Measurements from ENCODE around the gene CHAF1A.
A peak's percentile ranks its signal among the peaks of the same experiment; 100 is the strongest.

The CHAF1A gene

DNA sequence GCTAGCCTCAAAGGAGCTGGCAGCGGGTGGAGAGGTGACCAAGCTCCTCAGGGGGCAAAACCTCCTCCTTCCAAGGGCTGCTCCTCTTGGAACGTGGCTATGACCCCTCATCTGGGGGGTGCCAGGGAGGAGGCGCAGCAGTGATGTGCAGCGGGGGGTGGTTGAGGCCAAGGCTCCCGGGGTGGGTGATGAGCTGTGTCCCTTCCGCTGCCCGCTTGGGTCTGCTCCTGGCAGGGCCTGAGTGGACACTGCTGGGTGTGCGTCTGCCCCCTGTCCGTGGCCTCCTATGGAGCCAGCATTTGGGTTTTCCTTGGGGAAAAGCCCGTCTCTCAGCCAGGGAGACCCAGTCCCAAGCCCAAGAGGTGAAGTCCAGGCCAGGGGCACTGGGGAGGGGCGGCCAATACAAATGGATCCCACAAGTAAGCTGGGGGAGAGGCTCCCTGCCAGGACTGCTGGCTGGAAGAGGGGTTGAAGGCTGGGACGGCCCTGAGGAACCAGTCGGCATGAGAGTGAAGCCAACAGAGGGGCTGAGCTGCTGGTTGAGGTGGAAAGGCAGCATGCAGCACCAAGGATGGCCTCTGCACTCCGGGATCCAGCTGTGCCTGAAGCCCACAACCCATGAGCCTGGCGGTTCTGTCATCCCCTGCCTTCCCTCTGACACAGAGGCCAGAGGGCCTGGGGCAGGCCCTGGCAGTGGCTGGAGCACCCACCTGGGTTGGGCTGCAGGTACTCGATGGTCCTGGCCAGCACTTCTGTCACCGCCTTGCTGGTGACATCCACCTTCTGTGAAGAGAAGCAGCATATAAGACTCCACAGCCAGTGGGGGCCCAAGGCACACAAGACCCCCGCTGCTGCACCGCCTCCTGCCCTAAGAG, 36.4 kb upstream of the CHAF1A start:
- Histone ChIP-seq H3K27ac (no peak overlapping the region), H3K4me3 (no peak overlapping the region), H3K4me1 (peaks cover 0 to 37% (median 31%) of the 10 kb centered on the region in 4 donors), H3K36me3 (peaks cover 54 to 61% (median 61%) of the 10 kb centered on the region in 3 donors), H3K27me3 (no peaks in the 10 kb centered on the region), H3K9me3 (no peaks in the 10 kb centered on the region)
- peak in 1 of 2 donors; percentile 61 for DNase-seq
- TF ChIP-seq CTCF (IDR thresholded peaks at IDR 0.05) = no peak
- intact Hi-C loops (cut with DNase I; ENCODE audit: low total_unique reads) = no loop called here

DNA sequence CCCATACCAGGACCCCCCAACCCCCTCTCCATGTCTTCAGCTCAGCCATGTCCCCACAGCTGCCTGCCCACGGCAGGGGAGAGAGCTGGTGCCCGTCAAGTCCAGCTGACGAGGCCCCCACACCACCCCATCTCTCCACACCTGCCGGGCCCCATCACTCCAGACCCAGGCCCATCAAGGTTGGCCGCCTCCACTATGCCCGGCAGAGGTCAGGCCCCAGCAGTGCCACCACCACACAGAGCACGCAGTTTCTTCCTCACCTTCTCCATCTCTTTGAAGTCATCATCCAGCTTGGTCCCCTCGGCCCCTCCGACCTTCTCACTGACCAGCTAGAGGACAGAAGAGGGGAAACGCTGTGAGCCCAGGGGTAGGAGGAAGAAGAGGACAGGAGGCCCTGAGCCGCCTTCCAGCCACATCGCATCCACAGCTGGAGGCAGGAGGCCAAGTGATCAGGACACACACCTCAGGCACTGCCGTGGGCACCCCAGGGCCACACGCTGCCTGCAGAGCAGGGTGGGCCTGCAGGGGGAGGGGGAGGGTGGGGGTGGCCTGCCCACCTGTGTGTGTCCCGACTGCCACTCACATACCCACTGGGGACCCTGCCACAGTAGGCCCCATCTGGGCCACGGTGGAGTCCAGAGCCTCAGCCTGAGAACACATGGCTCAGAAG, 35.6 kb upstream of the CHAF1A start:
- no peak overlapping the region for H3K27ac ChIP-seq
- peaks cover 46 to 53% (median 53%) of the 10 kb centered on the region in 3 donors for H3K36me3 ChIP-seq
- intact Hi-C loops (cut with DNase I; ENCODE audit: low total_unique reads) = no loop called here
- H3K4me1 ChIP-seq = peaks cover 0 to 45% (median 38%) of the 10 kb centered on the region in 4 donors
- DNase-seq = no peak
- TF ChIP-seq CTCF (IDR thresholded peaks at IDR 0.05) = no peak
- no peaks in the 10 kb centered on the region for H3K27me3 ChIP-seq
- no peaks in the 10 kb centered on the region for H3K9me3 ChIP-seq
- no peak overlapping the region for H3K4me3 ChIP-seq

DNA sequence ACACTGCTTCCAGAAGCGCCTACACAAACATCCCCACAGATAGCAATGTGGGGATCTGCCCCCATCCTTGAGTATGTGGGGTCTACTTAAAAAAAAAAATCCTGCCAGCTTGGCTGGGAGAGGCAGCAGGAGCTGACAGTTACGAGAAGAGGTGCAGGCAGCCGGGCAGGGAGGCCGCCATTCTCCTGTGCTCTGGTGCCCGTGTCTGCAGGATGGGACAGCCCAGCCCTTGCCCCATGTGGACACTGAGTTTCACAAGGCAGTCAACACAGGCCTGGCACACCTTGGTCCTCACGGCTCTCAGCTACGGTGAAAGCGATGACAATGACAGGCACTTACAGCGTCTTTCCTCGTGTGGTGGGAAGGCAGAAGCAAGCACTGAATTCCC, 35.1 kb upstream of the CHAF1A start:
- peaks cover 41 to 48% (median 48%) of the 10 kb centered on the region in 3 donors for H3K36me3 ChIP-seq
- TF ChIP-seq CTCF (IDR thresholded peaks at IDR 0.05) = no peak
- H3K27ac ChIP-seq = no peak overlapping the region
- DNase-seq = no peak
- no peak overlapping the region for H3K4me3 ChIP-seq
- H3K27me3 ChIP-seq = no peaks in the 10 kb centered on the region
- intact Hi-C loops (cut with DNase I; ENCODE audit: low total_unique reads) = no loop called here
- peaks cover 0 to 50% (median 44%) of the 10 kb centered on the region in 4 donors for H3K4me1 ChIP-seq
- no peaks in the 10 kb centered on the region for H3K9me3 ChIP-seq

DNA sequence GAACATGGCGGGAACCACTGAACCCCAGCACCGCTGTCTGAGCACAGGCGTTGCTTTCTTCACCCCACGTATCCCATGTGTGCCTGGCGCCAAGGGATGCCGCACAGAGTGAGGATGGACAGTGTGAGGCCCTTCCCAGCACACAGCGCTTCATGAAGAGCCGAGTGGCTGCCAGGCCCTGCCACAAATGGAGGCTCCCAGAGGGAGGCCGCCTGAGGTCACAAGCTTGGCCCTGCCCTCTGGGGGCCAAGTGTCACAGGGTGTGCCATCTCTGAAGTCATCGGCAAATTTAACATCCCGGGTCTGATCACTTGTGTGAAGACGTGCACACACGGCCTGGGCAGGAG, 34.7 kb upstream of the CHAF1A start:
- DNase-seq = peak in 1 of 2 donors; percentile 58
- peaks cover 37 to 44% (median 43%) of the 10 kb centered on the region in 3 donors for H3K36me3 ChIP-seq
- intact Hi-C loops (cut with DNase I; ENCODE audit: low total_unique reads) = no loop called here
- no peaks in the 10 kb centered on the region for H3K9me3 ChIP-seq
- H3K27ac ChIP-seq = peak overlapping the region in 1 of 2 donors; percentile 19
- no peak for TF ChIP-seq CTCF (IDR thresholded peaks at IDR 0.05)
- no peaks in the 10 kb centered on the region for H3K27me3 ChIP-seq
- peaks cover 0 to 55% (median 48%) of the 10 kb centered on the region in 4 donors for H3K4me1 ChIP-seq
- H3K4me3 ChIP-seq = no peak overlapping the region

- DNase-seq = peak in 1 of 2 donors; percentile 62
- Histone ChIP-seq H3K4me3 (no peak overlapping the region), H3K27ac (peak overlapping the region in 1 of 2 donors; percentile 19), H3K9me3 (no peaks in the 10 kb centered on the region), H3K36me3 (peaks cover 32 to 38% (median 38%) of the 10 kb centered on the region in 3 donors), H3K4me1 (peaks cover 5 to 60% (median 53%) of the 10 kb centered on the region in 4 donors), H3K27me3 (no peaks in the 10 kb centered on the region)
- no peak for TF ChIP-seq CTCF (IDR thresholded peaks at IDR 0.05)
- intact Hi-C loops (cut with DNase I; ENCODE audit: low total_unique reads) = no loop called here
Measured at GRCh38 chr19:4368128-4368820, 34.2 kb upstream of the CHAF1A start.
